ENCODE results near the gene GLE1.

GRCh38 chr9:128475867-128476266, 28.7 kb upstream of the GLE1 start:
- TF ChIP-seq POLR2A (IDR thresholded peaks at IDR 0.05) (no peak), CTCF (IDR thresholded peaks at IDR 0.05) (no peak)

All from esophagus squamous epithelium (tissue), 4 donors.